ENCODE measurements around the gene DYNLL1. TPM values are rescaled to one million over a fixed set of nuclear protein-coding genes. Genes with fewer than 3 reads are reported as not detected.
A peak's percentile ranks its signal among the peaks of the same experiment; 100 is the strongest.
"Not testable (repeated sequence)": the region's sequence is repeated elsewhere in the genome, so short reads cannot be mapped to it uniquely, and the experiment has no call there.

The DYNLL1 gene
- total and polyA plus RNA-seq, 5 donors from 2014 or later: 99.0 to 692 (median 521) TPM

DNA sequence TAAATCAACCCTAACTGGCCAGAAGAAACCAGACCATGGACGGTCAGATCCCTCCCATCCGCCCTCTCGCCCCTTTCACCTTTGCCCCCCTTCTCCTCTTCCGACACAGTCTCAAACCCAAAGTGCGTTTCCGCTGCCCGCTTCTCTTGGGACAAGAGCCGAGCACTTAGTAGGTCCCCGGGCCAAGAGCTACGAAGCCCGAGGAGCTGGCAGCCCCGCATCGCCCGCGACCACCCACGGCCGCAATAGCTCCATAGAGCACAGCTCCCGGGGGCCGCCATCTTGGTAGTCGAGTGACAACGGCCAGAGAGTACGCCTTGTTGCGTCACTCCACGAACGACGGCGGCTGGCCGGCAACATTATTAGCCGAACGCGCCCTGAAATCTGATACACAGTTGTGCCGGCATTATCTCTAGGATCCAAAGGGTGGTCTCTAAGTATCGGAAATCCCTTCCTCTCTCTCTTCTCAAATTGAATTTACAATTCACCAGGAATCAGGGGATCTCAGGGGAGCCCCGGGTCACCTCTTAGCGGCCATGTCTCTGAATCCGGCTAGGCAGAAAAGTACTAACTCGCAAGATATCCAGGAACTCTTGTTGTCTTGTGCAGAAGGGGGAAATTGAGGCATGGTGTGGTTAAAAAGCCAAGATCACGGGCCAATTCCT is 33.1 kb downstream of the DYNLL1 start, which contains the start of gene COQ5:
TSS of gene COQ5 (minus strand) at position 298 of the 665 bp plus-strand sequence. CDS start at position 281, 17 bp downstream.
- peak; percentile 95 to 96 for ATAC-seq (ENCODE audit: low read depth in 2 of 2)
- H3K27ac Mint-ChIP-seq: peak within 1 kb of the TSS; percentile 100
- H3K9me3 Mint-ChIP-seq: peaks cover 0 to 1% (median 0%) of the 10 kb centered on the region in 7 donors
- Histone ChIP-seq H3K9me3 (ENCODE audit: control insufficient read depth in 2 of 2, low read length in 2 of 2) (no peaks in the 10 kb centered on the region), H3K4me3 (ENCODE audit: low read depth, low read length) (peak within 1 kb of the TSS; percentile 97), H3K27ac (ENCODE audit: insufficient read depth, low read length, poor library complexity, severe bottlenecking) (peak within 1 kb of the TSS; percentile 76), H3K36me3 (ENCODE audit: control insufficient read depth, insufficient read depth, low read length) (no peaks in the 10 kb centered on the region), H3K27me3 (ENCODE audit: control insufficient read depth, insufficient read depth, low read length) (no peaks in the 10 kb centered on the region), H3K4me1 (ENCODE audit: control insufficient read depth, insufficient read depth, low read length, poor library complexity, severe bottlenecking) (peaks cover 23% of the 10 kb centered on the region)
- peak; percentile 69 to 90 (median 85) for DNase-seq
- no peaks in the 10 kb centered on the region for H3K27me3 Mint-ChIP-seq
- peaks cover 5% of the 10 kb centered on the region for H3K36me3 Mint-ChIP-seq
- peak within 1 kb of the TSS; percentile 98 to 100 (median 100) for H3K4me3 Mint-ChIP-seq
- H3K4me1 Mint-ChIP-seq: peaks cover 13 to 31% (median 22%) of the 10 kb centered on the region in 4 donors

DNA sequence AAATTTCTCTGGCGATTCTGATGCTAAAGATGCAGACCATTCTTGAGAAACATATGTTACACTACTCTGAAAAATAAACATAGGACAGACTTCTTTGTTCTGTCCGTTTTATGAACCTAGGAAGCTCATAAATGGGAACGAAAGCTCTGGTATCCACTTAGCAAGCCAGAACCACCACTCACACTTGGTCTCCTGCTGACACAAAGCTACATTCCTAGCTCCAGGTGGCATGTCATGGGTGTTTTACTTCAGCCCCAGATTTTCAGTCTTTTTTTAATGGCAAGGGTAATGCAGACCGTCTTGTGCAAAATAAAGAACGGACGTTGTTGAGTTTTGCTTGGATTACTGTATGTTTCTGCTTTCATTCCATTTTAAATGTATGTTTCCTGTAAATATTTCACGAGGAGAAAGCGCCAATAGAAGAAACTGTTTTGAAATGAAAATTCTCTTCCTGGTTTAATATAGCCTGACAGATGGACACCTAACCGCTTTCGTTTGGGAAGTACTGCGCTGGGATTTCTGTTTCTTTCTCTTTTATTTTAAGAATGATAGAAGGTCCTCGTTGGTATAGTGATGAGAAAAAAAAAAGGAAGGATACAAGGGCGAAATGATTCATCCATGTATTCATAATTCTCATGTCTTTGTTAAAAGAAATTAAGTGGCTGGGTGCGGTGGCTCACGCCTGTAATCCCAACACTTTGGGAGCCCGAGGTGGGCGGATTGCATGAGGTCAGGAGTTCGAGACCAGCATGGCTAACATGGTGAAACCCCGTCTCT is 33.9 kb downstream of the DYNLL1 start:
- Mint-ChIP-seq H3K4me3 (peak overlapping the region; percentile 98 to 100 (median 100)), H3K4me1 (peaks cover 13 to 33% (median 24%) of the 10 kb centered on the region in 4 donors), H3K36me3 (peaks cover 5% of the 10 kb centered on the region), H3K27ac (peak overlapping the region; percentile 100), H3K27me3 (no peaks in the 10 kb centered on the region), H3K9me3 (no peaks in the 10 kb centered on the region)
- DNase-seq (peak in 1 of 3 donors; percentile 32), ATAC-seq (ENCODE audit: low read depth in 2 of 2) (no peak)
- H3K27ac ChIP-seq (ENCODE audit: insufficient read depth, low read length, poor library complexity, severe bottlenecking): peak overlapping the region; percentile 76
- H3K36me3 ChIP-seq (ENCODE audit: control insufficient read depth, insufficient read depth, low read length): no peaks in the 10 kb centered on the region
- H3K9me3 ChIP-seq (ENCODE audit: control insufficient read depth in 2 of 2, low read length in 2 of 2): no peaks in the 10 kb centered on the region
- H3K4me1 ChIP-seq (ENCODE audit: control insufficient read depth, insufficient read depth, low read length, poor library complexity, severe bottlenecking): peaks cover 24% of the 10 kb centered on the region
- H3K27me3 ChIP-seq (ENCODE audit: control insufficient read depth, insufficient read depth, low read length): no peaks in the 10 kb centered on the region
- H3K4me3 ChIP-seq (ENCODE audit: low read depth, low read length): peak overlapping the region; percentile 97

- H3K27me3 ChIP-seq (ENCODE audit: control insufficient read depth, insufficient read depth, low read length); H3K9me3 ChIP-seq (ENCODE audit: control insufficient read depth in 2 of 2, low read length in 2 of 2); ATAC-seq (ENCODE audit: low read depth in 2 of 2); H3K27me3 Mint-ChIP-seq; DNase-seq; H3K36me3 Mint-ChIP-seq; H3K9me3 Mint-ChIP-seq; H3K4me3 ChIP-seq (ENCODE audit: low read depth, low read length); H3K36me3 ChIP-seq (ENCODE audit: control insufficient read depth, insufficient read depth, low read length); H3K27ac ChIP-seq (ENCODE audit: insufficient read depth, low read length, poor library complexity, severe bottlenecking): not testable (repeated sequence)
- H3K4me3 Mint-ChIP-seq: peak overlapping the region in 3 of 4 donors; percentile 98 to 100 (median 100)
- peaks cover 13 to 38% (median 25%) of the 10 kb centered on the region in 4 donors for H3K4me1 Mint-ChIP-seq
- H3K27ac Mint-ChIP-seq: peak overlapping the region in 1 of 3 donors; percentile 100
- peaks cover 27% of the 10 kb centered on the region for H3K4me1 ChIP-seq (ENCODE audit: control insufficient read depth, insufficient read depth, low read length, poor library complexity, severe bottlenecking)
Measured at GRCh38 chr12:120530418-120530761, 34.5 kb downstream of the DYNLL1 start.

DNA sequence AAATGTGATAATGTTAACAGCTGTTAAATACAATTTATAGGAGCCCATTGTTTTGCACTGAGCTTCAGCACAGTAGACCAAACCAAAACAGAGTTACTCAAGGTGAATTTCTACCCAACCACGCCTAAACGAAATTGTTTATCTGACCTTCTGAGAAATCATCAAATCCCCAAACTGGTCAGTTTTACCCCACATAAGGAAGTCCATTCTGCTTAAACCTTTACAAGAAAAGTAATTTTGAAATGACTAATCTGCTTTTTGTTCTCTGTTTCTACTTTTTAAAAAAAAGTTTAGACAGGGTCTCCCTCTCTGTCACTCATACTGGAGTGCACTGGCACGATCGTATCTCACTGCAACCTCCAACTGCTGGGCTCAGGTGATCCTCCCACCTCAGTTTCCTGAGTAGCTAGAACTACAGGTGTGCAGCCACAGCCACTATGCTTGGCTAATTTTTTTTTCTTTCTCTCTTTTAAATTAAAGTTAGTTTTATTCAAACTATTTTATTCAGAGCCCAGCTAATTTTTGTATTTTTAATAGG is 36.9 kb downstream of the DYNLL1 start:
- H3K27ac Mint-ChIP-seq: peak overlapping the region in 1 of 3 donors; percentile 29
- peak in 1 of 3 donors; percentile 71 for DNase-seq
- H3K4me3 Mint-ChIP-seq: peak overlapping the region in 3 of 4 donors; percentile 29 to 99 (median 38)

DNA sequence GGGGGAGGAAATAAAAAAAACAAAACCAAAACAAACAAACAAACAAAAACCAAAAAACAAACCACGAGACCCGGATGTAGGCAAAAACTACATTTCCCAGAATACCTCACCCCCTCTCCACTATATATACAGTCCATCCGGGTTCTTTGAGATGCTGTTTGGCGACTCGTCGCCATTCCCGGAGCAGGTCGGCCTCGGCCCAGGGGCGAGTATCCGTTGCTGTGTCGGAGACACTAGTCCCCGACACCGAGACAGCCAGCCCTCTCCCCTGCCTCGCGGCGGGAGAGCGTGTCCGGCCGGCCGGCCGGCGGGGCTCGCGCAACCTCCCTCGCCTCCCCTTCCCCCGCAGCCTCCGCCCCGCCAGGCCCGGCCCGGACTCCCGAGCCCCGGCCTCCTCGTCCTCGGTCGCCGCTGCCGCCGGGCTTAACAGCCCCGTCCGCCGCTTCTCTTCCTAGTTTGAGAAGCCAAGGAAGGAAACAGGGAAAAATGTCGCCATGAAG is 38.3 kb downstream of the DYNLL1 start, which contains the start of gene RNF10:
TSS of gene RNF10 (plus strand) at position 154 of the 500 bp plus-strand sequence. CDS start 456 bp downstream, outside the sequence.
- no peaks in the 10 kb centered on the region for H3K9me3 ChIP-seq (ENCODE audit: control insufficient read depth in 2 of 2, low read length in 2 of 2)
- ATAC-seq (ENCODE audit: low read depth in 2 of 2) (peak; percentile 75 to 76), DNase-seq (peak; percentile 75 to 91 (median 87))
- peak within 1 kb of the TSS; percentile 90 for H3K27ac ChIP-seq (ENCODE audit: insufficient read depth, low read length, poor library complexity, severe bottlenecking)
- peak within 1 kb of the TSS; percentile 94 for H3K4me3 ChIP-seq (ENCODE audit: low read depth, low read length)
- H3K4me1 ChIP-seq (ENCODE audit: control insufficient read depth, insufficient read depth, low read length, poor library complexity, severe bottlenecking): peaks cover 56% of the 10 kb centered on the region
- no peaks in the 10 kb centered on the region for H3K27me3 Mint-ChIP-seq
- peak within 1 kb of the TSS; percentile 95 to 99 (median 98) for H3K4me3 Mint-ChIP-seq
- H3K36me3 Mint-ChIP-seq: peaks cover 11% of the 10 kb centered on the region
- peaks cover 24 to 59% (median 45%) of the 10 kb centered on the region in 4 donors for H3K4me1 Mint-ChIP-seq
- no peaks in the 10 kb centered on the region for H3K9me3 Mint-ChIP-seq
- H3K27me3 ChIP-seq (ENCODE audit: control insufficient read depth, insufficient read depth, low read length): no peaks in the 10 kb centered on the region
- peaks cover 1% of the 10 kb centered on the region for H3K36me3 ChIP-seq (ENCODE audit: control insufficient read depth, insufficient read depth, low read length)
- H3K27ac Mint-ChIP-seq: peak within 1 kb of the TSS; percentile 76 to 96 (median 94)

More for the DNA sequence above, 36.9 kb downstream of the DYNLL1 start:
- Mint-ChIP-seq H3K4me1 (peaks cover 15 to 55% (median 37%) of the 10 kb centered on the region in 4 donors), H3K9me3 (no peaks in the 10 kb centered on the region), H3K27me3 (no peaks in the 10 kb centered on the region), H3K36me3 (peaks cover 9% of the 10 kb centered on the region)
- no peak for ATAC-seq (ENCODE audit: low read depth in 2 of 2)
- Histone ChIP-seq H3K27me3 (ENCODE audit: control insufficient read depth, insufficient read depth, low read length) (no peaks in the 10 kb centered on the region), H3K9me3 (ENCODE audit: control insufficient read depth in 2 of 2, low read length in 2 of 2) (no peaks in the 10 kb centered on the region), H3K4me3 (ENCODE audit: low read depth, low read length) (no peak overlapping the region), H3K27ac (ENCODE audit: insufficient read depth, low read length, poor library complexity, severe bottlenecking) (no peak overlapping the region), H3K4me1 (ENCODE audit: control insufficient read depth, insufficient read depth, low read length, poor library complexity, severe bottlenecking) (peaks cover 51% of the 10 kb centered on the region), H3K36me3 (ENCODE audit: control insufficient read depth, insufficient read depth, low read length) (no peaks in the 10 kb centered on the region)

DNA sequence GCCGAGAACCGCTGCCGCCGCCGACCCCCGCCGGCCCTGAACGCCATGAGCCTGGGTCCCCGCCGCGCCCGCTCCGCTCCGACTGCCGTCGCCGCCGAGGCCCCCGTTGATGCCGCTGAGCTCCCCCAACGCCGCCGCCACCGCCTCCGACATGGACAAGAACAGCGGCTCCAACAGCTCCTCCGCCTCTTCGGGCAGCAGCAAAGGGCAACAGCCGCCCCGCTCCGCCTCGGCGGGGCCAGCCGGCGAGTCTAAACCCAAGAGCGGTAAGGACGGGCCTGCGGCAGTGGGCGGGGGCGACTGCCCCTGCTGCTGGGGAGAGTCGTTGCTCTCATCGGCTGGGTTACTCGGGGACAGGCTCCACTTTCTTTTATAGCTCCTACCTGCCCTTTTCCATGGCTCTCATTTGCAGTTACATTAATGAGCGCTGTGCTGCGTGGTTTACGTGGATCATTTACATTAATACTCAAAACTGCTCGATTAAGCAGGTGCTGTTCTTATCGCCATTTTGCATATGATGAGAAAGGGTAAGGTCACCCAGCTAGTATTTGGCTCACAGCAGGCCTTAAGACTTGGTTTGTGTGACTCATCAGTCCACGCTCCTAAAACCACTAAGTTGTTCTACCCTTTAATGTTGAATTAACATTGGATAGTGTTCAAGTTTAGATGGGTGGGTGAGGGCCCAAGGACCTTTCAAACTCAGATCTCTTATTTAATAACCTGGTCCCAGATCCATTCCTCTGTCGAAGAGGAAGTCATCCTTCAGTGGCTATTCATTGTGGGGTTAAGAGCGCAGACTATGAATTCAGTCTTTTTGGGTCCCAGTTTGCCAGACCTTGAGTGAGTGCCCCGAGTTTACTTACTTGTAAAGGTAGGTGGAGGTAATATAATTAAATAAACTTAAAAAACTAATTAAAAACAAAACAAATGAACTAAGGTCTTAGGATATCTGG is 39.1 kb downstream of the DYNLL1 start:
- peaks cover 27 to 58% (median 42%) of the 10 kb centered on the region in 4 donors for H3K4me1 Mint-ChIP-seq
- Histone ChIP-seq H3K9me3 (ENCODE audit: control insufficient read depth in 2 of 2, low read length in 2 of 2) (no peaks in the 10 kb centered on the region), H3K27me3 (ENCODE audit: control insufficient read depth, insufficient read depth, low read length) (no peaks in the 10 kb centered on the region), H3K4me1 (ENCODE audit: control insufficient read depth, insufficient read depth, low read length, poor library complexity, severe bottlenecking) (peaks cover 56% of the 10 kb centered on the region), H3K27ac (ENCODE audit: insufficient read depth, low read length, poor library complexity, severe bottlenecking) (peak overlapping the region; percentile 90), H3K4me3 (ENCODE audit: low read depth, low read length) (peak overlapping the region; percentile 94), H3K36me3 (ENCODE audit: control insufficient read depth, insufficient read depth, low read length) (peaks cover 7% of the 10 kb centered on the region)
- H3K27ac Mint-ChIP-seq: peak overlapping the region; percentile 76 to 96 (median 94)
- H3K27me3 Mint-ChIP-seq: no peaks in the 10 kb centered on the region
- peak; percentile 40 to 56 for ATAC-seq (ENCODE audit: low read depth in 2 of 2)
- H3K36me3 Mint-ChIP-seq: peaks cover 13% of the 10 kb centered on the region
- peak; percentile 37 to 66 (median 58) for DNase-seq
- no peaks in the 10 kb centered on the region for H3K9me3 Mint-ChIP-seq
- peak overlapping the region; percentile 95 to 99 (median 98) for H3K4me3 Mint-ChIP-seq

Data from CD4-positive, CD25-positive, alpha-beta regulatory T cell (primary cell).